ENCODE results near the gene RIPOR2.

DNA sequence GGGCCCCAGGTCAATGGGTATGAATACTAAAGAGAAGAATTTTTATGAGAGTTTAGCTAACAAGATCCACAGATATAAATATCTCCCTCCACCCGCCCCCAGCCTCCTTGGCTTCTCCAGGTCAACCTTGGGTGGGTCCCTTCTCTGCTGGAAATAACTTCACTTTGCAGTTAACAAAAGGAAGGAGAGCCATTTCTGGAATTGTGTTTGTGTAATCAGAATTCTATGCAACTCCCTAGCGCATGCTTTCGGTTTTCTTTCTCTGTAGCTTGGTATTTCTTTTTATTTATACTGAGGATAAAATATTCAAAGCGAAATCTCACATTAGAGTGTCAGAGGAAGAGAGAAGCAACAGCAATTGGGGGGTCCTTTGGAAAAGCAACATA is 27.1 kb downstream of the RIPOR2 start:
- TF ChIP-seq, protein P1, sequence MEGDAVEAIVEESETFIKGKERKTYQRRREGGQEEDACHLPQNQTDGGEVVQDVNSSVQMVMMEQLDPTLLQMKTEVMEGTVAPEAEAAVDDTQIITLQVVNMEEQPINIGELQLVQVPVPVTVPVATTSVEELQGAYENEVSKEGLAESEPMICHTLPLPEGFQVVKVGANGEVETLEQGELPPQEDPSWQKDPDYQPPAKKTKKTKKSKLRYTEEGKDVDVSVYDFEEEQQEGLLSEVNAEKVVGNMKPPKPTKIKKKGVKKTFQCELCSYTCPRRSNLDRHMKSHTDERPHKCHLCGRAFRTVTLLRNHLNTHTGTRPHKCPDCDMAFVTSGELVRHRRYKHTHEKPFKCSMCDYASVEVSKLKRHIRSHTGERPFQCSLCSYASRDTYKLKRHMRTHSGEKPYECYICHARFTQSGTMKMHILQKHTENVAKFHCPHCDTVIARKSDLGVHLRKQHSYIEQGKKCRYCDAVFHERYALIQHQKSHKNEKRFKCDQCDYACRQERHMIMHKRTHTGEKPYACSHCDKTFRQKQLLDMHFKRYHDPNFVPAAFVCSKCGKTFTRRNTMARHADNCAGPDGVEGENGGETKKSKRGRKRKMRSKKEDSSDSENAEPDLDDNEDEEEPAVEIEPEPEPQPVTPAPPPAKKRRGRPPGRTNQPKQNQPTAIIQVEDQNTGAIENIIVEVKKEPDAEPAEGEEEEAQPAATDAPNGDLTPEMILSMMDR (IDR thresholded peaks at IDR 0.05; ENCODE audit: low read depth, low read length): no peak
- TF ChIP-seq, protein P2, sequence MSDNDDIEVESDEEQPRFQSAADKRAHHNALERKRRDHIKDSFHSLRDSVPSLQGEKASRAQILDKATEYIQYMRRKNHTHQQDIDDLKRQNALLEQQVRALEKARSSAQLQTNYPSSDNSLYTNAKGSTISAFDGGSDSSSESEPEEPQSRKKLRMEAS (IDR thresholded peaks at IDR 0.05; ENCODE audit: low read depth, low read length): no peak
